Sigmoid colon (tissue), 7 donors: ENCODE data around the gene MAP4K5. TPM values are rescaled to one million over a fixed set of nuclear protein-coding genes. Genes with fewer than 3 reads are reported as not detected.

Experiments used
- DNase-seq: peaks from one replicate; pipeline ENCODE4 v3.0.0-alpha.2; 2019
- H3K27ac ChIP-seq, 4 donors: fragments of 200-600 bp; sonication (generic); one replicate each; pipeline ENCODE4 v1.5.1; 2016 to 2019; ENCODE audit warnings: mild to moderate bottlenecking in 1 of 4
- H3K27me3 ChIP-seq, 3 donors: fragments of 200-600 bp; sonication (generic); one replicate each; pipeline ENCODE4 v1.5.1; 2019; ENCODE audit warnings: mild to moderate bottlenecking in 1 of 3
- H3K36me3 ChIP-seq, 4 donors: fragments of 200-600 bp; sonication (generic); one replicate each; pipeline ENCODE4 v1.5.1; 2016 to 2019
- H3K4me1 ChIP-seq, 4 donors: fragments of 200-600 bp; sonication (generic); one replicate each; pipeline ENCODE4 v1.5.1; 2017 to 2019
- H3K4me3 ChIP-seq, 4 donors: fragments of 200-600 bp; sonication (generic); one replicate each; pipeline ENCODE4 v1.5.1; 2017 to 2019; ENCODE audit warnings: mild to moderate bottlenecking in 2 of 4, moderate library complexity in 1 of 4
- H3K9me3 ChIP-seq, 4 donors: fragments of 200-600 bp in 3 of 4; sonication (generic) in 3 of 4; one replicate each; pipeline versions ENCODE4 v1.5.1 to v1.6.1; 2013 to 2019
- EP300 ChIP-seq, 4 donors: sonication (generic); formaldehyde crosslinking; IDR thresholded peaks; one replicate each; pipeline ENCODE4 v1.6.1; 2017; ENCODE audit warnings: antibody characterized with exemption in 4 of 4
- POLR2A ChIP-seq, 2 donors: fragments of 450-650 bp; IDR thresholded peaks; one replicate each; pipeline ENCODE4 v1.6.1; 2016; ENCODE audit warnings: antibody characterized with exemption in 2 of 2, mild to moderate bottlenecking in 2 of 2, moderate library complexity in 2 of 2
- POLR2AphosphoS5 ChIP-seq, 4 donors: sonication (generic); formaldehyde crosslinking; IDR thresholded peaks; one replicate each; pipeline ENCODE4 v1.6.1; 2017; ENCODE audit warnings: antibody characterized with exemption in 4 of 4
- WGBS, 2 donors: extraction: QIAGEN DNeasy Blood & Tissue Kit; methylation state at CpG; one replicate each; pipeline ENCODE4 v1.1.7; 2013; 5-methylcytosine and 5-hydroxymethylcytosine counted together
- intact Hi-C: fragments of 100-400 bp; cut with DNase I; formaldehyde crosslinking; loops from one replicate; pipeline ENCODE4 v1.15.1; 2023
- polyA plus RNA-seq, 3 donors: library from polyadenylated mRNA; stranded (reverse); fragments of 200-250 nt; gene quantifications; one replicate each; pipeline ENCODE4 v1.2.3, GENCODE V29; 2013
- total RNA-seq, 4 donors: library from RNA; depleted of rRNA; stranded (reverse); fragments of >200 nt; gene quantifications; one replicate each; pipeline ENCODE4 v1.1.0, GENCODE V29; 2016
- TF ChIP-seq, protein P1 (sequence below), 4 experiments: fragments of 450-650 bp in 3 of 4; fragments of 200-600 bp in 1 of 4; IDR thresholded peaks; one replicate each; pipeline ENCODE4 v1.5.1; 2016 to 2019; ENCODE audit warnings: antibody characterized with exemption in 4 of 4, mild to moderate bottlenecking in 3 of 4, moderate library complexity in 2 of 4
- donor health status: healthy with polysubstance abuse.
- donor health status: Bipolar disorder and iron deficiency.
- donor health status: healthy.

Gene MAP4K5
- total and polyA plus RNA-seq, 7 donors: 12.6 to 314 (median 144) TPM

DNA sequence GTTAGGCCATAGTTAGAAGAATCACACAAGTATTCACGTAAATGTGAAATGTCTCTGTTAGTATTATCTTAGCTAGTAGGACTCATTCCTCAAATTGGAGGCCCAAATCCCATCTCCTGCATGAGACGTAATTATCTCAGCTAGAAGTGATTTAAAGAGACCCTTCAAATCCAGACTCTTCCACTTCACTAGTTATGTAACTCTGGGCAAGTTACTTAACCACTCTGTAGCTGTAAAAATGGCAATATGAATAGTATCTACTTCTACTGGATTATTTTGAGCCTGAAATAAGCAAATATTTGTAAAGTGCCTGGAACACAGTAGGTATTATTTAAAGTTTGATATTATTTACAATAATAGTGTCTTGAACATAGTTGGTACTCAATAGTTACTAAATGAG lies 107.3 kb downstream of the MAP4K5 start:
- Histone ChIP-seq H3K4me1 (no peaks in the 10 kb centered on the region), H3K27ac (no peak overlapping the region), H3K27me3 (no peaks in the 10 kb centered on the region), H3K9me3 (no peaks in the 10 kb centered on the region), H3K4me3 (no peak overlapping the region), H3K36me3 (peaks cover 0 to 81% (median 13%) of the 10 kb centered on the region in 4 donors)
- WGBS, 2 donors: 89 to 94% methylated on average over 2 of the region's 2 CpGs
- TF ChIP-seq, protein P1, sequence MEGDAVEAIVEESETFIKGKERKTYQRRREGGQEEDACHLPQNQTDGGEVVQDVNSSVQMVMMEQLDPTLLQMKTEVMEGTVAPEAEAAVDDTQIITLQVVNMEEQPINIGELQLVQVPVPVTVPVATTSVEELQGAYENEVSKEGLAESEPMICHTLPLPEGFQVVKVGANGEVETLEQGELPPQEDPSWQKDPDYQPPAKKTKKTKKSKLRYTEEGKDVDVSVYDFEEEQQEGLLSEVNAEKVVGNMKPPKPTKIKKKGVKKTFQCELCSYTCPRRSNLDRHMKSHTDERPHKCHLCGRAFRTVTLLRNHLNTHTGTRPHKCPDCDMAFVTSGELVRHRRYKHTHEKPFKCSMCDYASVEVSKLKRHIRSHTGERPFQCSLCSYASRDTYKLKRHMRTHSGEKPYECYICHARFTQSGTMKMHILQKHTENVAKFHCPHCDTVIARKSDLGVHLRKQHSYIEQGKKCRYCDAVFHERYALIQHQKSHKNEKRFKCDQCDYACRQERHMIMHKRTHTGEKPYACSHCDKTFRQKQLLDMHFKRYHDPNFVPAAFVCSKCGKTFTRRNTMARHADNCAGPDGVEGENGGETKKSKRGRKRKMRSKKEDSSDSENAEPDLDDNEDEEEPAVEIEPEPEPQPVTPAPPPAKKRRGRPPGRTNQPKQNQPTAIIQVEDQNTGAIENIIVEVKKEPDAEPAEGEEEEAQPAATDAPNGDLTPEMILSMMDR (IDR thresholded peaks at IDR 0.05): no peak
- TF ChIP-seq EP300 (IDR thresholded peaks at IDR 0.05) (no peak), POLR2AphosphoS5 (IDR thresholded peaks at IDR 0.05) (no peak), POLR2A (IDR thresholded peaks at IDR 0.05) (no peak)
- DNase-seq: no peak
- intact Hi-C loops: no loop called here

DNA sequence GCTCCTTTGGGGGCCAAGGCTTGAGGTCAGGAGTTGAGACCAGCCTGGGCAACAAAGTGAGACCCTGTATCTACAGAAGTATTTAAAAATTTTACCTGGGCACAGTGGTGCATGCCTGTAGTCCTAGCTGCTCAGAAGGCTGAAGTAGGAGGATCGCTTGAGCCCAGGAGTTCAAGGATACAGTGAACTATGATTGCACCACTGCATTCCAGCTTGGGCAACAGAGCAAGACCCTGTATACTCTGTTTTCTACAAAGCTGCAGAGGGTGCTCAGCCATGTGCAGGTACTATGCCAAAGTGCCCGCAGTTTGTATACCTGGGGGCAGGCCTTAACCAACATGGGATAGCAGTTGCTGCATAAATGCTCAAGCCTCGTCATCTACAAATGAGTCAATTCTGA lies 108.8 kb downstream of the MAP4K5 start:
- 98 to 99% methylated on average over 3 of the region's 3 CpGs for WGBS, 2 donors
- Histone ChIP-seq H3K4me1 (no peaks in the 10 kb centered on the region), H3K27me3 (no peaks in the 10 kb centered on the region), H3K9me3 (no peaks in the 10 kb centered on the region), H3K36me3 (peaks cover 7 to 85% (median 16%) of the 10 kb centered on the region in 4 donors), H3K4me3 (no peak overlapping the region), H3K27ac (no peak overlapping the region)
- intact Hi-C loops: no loop called here
- TF ChIP-seq EP300 (IDR thresholded peaks at IDR 0.05) (no peak), POLR2AphosphoS5 (IDR thresholded peaks at IDR 0.05) (no peak), POLR2A (IDR thresholded peaks at IDR 0.05) (no peak)
- TF ChIP-seq, protein P1 (IDR thresholded peaks at IDR 0.05): no peak
- DNase-seq: no peak

DNA sequence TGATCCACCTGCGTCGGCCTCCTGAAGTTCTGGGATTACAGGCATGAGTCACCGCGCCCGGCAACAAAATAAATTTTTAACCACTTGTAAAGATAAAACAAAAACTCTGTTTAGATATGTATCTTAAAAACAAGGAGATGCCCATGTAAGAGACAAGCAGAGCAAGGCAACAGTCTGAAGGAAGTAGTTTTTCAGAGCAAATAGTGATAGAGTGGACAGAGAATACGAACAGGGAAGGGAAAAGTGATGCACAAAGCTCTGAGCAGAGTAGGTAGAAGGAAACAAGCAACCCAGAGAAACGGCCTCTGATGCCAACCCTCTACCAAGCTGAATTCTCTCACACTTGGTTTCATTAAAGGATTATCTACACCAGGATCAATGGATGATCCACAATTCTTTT lies 110.9 kb downstream of the MAP4K5 start:
- DNase-seq: no peak
- Histone ChIP-seq H3K27me3 (no peaks in the 10 kb centered on the region), H3K4me3 (no peak overlapping the region), H3K4me1 (no peaks in the 10 kb centered on the region), H3K9me3 (no peaks in the 10 kb centered on the region), H3K27ac (no peak overlapping the region), H3K36me3 (peaks cover 7 to 95% (median 16%) of the 10 kb centered on the region in 4 donors)
- intact Hi-C loops: no loop called here
- TF ChIP-seq, protein P1 (IDR thresholded peaks at IDR 0.05): no peak
- TF ChIP-seq EP300 (IDR thresholded peaks at IDR 0.05) (no peak), POLR2AphosphoS5 (IDR thresholded peaks at IDR 0.05) (no peak), POLR2A (IDR thresholded peaks at IDR 0.05) (no peak)
- WGBS, 2 donors: 39 to 77% methylated on average over 7 of the region's 7 CpGs

DNA sequence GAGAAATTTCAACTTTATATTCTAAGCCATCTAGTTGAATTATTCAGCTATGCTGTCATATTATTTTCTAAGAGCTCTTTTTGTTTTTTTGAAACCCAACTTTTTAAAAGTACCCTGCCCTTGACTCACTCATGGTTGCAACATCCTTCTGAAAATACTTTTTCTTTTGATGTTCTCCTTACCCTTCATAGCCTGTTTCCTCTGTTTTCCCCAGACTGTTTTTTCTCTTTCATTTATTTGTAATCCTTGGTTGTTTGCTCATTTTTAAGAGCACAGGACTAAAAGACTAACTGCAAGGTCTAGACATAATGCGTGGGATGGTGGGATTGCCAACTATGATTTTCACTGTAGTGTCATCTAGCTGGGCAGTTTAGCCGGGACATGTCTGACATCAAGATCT lies 114.5 kb downstream of the MAP4K5 start:
- Histone ChIP-seq H3K36me3 (peaks cover 3 to 67% (median 10%) of the 10 kb centered on the region in 4 donors), H3K4me3 (no peak overlapping the region), H3K27ac (no peak overlapping the region), H3K4me1 (no peaks in the 10 kb centered on the region), H3K9me3 (no peaks in the 10 kb centered on the region), H3K27me3 (no peaks in the 10 kb centered on the region)
- WGBS, 2 donors: 95 to 96% methylated on average over 2 of the region's 2 CpGs
- DNase-seq: no peak
- intact Hi-C loops: no loop called here
- TF ChIP-seq, protein P1 (IDR thresholded peaks at IDR 0.05): no peak
- no peak for TF ChIP-seq POLR2AphosphoS5 (IDR thresholded peaks at IDR 0.05)
- TF ChIP-seq POLR2A (IDR thresholded peaks at IDR 0.05): no peak
- TF ChIP-seq EP300 (IDR thresholded peaks at IDR 0.05): no peak

DNA sequence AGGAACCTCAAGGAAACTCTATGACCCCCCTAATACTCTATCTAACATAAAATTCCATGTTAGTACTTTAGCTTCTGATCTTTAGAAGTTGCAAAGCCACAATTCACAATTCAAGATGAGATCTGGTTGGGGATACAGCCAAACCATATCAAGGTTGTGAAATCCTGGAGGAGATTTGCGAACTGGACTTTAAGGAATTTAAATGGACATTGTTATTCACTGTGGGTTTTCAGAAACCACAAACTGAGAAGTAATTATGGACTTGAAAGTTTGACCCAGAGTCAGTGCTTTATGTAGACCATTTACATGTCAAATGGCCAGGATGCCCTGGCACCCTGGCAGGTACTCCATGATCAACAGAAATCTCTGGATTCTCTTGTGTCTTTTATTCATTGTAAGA lies 121.4 kb downstream of the MAP4K5 start:
- WGBS, 2 donors: 86 to 88% methylated on average over 1 of the region's 1 CpG
- DNase-seq: no peak
- Histone ChIP-seq H3K9me3 (no peaks in the 10 kb centered on the region), H3K27ac (no peak overlapping the region), H3K36me3 (no peaks in the 10 kb centered on the region), H3K27me3 (no peaks in the 10 kb centered on the region), H3K4me1 (no peaks in the 10 kb centered on the region), H3K4me3 (no peak overlapping the region)
- intact Hi-C loops: no loop called here
- TF ChIP-seq POLR2A (IDR thresholded peaks at IDR 0.05) (no peak), EP300 (IDR thresholded peaks at IDR 0.05) (no peak), POLR2AphosphoS5 (IDR thresholded peaks at IDR 0.05) (no peak)
- TF ChIP-seq, protein P1 (IDR thresholded peaks at IDR 0.05): no peak
